Measurements from ENCODE around the gene TBX18. TPM values are rescaled to one million over a fixed set of nuclear protein-coding genes. Genes with fewer than 3 reads are reported as not detected.

TBX18 gene
- total RNA-seq, 2 donors from 2014 or later: not detected

DNA sequence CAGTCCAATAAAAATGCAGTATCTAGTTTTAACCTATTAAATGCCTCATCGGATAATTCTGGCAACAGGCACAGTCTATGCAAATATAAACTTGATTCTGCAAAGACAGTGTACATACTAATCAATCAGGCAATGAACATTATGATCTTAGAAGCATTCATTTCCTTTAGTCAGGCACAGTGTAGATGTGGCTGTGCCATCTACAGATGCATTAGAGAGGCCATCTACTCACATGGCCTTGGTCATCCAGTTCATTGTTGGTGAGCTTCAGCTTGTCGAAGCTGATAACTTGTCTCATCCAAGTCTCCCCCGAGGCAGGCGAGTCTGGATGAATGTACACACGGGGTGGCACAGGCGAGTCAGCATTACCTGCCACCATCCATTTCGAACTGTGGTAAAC is 7.9 kb downstream of the TBX18 start:
- H3K4me1 Mint-ChIP-seq (ENCODE audit: low read depth): no peaks in the 10 kb centered on the region
- no peak for DNase-seq
- no peak for ATAC-seq (replicated peaks in 1 of 2)
- no peaks in the 10 kb centered on the region for H3K9me3 Mint-ChIP-seq
- H3K36me3 Mint-ChIP-seq (ENCODE audit: insufficient read depth in 2 of 2): no peaks in the 10 kb centered on the region
- peaks cover 19% of the 10 kb centered on the region for H3K27me3 Mint-ChIP-seq (ENCODE audit: low read depth)
- no peak overlapping the region for H3K4me3 Mint-ChIP-seq
- no peak overlapping the region for H3K27ac Mint-ChIP-seq

- ATAC-seq (replicated peaks in 1 of 2) (no peak), DNase-seq (no peak)
- Mint-ChIP-seq H3K36me3 (ENCODE audit: insufficient read depth in 2 of 2) (no peaks in the 10 kb centered on the region), H3K4me1 (ENCODE audit: low read depth) (no peaks in the 10 kb centered on the region), H3K27me3 (ENCODE audit: low read depth) (peaks cover 6% of the 10 kb centered on the region), H3K9me3 (no peaks in the 10 kb centered on the region), H3K4me3 (no peak overlapping the region), H3K27ac (no peak overlapping the region)
Measured at GRCh38 chr6:84753173-84753572, 11.2 kb downstream of the TBX18 start.

- DNase-seq: no peak
- H3K9me3 Mint-ChIP-seq: no peaks in the 10 kb centered on the region
Measured at GRCh38 chr6:84752118-84752850, 12.1 kb downstream of the TBX18 start.

DNA sequence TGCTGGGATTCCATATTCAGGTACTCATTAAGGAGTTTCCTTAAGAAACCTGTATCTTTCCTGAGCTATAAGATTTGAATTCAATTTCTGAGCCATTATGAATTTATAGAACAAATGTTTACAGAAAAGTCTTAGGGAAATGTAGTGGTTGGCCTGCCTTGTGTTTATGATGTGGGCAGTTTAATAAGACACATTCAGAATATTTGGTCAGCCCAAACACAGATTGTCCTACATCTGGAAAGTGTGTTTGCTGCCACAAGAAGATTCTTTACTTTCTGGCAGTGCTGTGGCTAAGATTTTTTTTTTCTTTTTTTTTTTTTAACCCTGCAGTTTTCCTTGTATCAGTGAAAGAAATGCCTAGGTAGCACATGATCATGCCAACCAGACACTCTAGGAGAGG is 15.2 kb downstream of the TBX18 start:
- H3K27me3 Mint-ChIP-seq (ENCODE audit: low read depth): peaks cover 4% of the 10 kb centered on the region
- no peak for DNase-seq
- no peak overlapping the region for H3K27ac Mint-ChIP-seq
- H3K36me3 Mint-ChIP-seq (ENCODE audit: insufficient read depth in 2 of 2): no peaks in the 10 kb centered on the region
- H3K4me1 Mint-ChIP-seq (ENCODE audit: low read depth): no peaks in the 10 kb centered on the region
- H3K4me3 Mint-ChIP-seq: no peak overlapping the region
- H3K9me3 Mint-ChIP-seq: no peaks in the 10 kb centered on the region
- no peak for ATAC-seq (replicated peaks in 1 of 2)

More at GRCh38 chr6:84752118-84752850, 12.1 kb downstream of the TBX18 start:
- no peaks in the 10 kb centered on the region for H3K4me1 Mint-ChIP-seq (ENCODE audit: low read depth)
- H3K36me3 Mint-ChIP-seq (ENCODE audit: insufficient read depth in 2 of 2): no peaks in the 10 kb centered on the region
- no peak for ATAC-seq (replicated peaks in 1 of 2)
- H3K27ac Mint-ChIP-seq: no peak overlapping the region
- H3K27me3 Mint-ChIP-seq (ENCODE audit: low read depth): peaks cover 10% of the 10 kb centered on the region
- H3K4me3 Mint-ChIP-seq: no peak overlapping the region

DNA sequence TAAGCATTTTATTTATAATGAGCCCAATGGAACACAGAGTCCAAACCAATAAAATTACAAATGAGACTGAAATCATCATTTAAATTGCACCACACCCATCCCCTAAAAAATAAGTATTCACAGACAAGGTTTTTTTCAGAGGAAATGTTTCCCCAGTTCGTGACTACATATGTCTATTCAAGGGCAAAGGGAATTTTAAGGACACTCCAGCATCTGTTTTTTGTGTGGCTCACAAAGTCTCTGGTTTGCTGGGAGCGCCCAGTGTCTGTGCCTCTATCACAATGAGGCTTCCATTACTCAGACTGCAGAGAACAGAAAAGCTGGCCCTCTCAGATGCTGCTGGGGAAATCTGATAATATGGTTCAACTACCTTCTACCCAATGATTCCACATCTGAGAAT is 16.0 kb downstream of the TBX18 start:
- H3K36me3 Mint-ChIP-seq (ENCODE audit: insufficient read depth in 2 of 2): no peaks in the 10 kb centered on the region
- no peaks in the 10 kb centered on the region for H3K9me3 Mint-ChIP-seq
- H3K27me3 Mint-ChIP-seq (ENCODE audit: low read depth): peaks cover 4% of the 10 kb centered on the region
- no peak overlapping the region for H3K27ac Mint-ChIP-seq
- H3K4me3 Mint-ChIP-seq: no peak overlapping the region
- ATAC-seq (replicated peaks in 1 of 2) (no peak), DNase-seq (no peak)
- H3K4me1 Mint-ChIP-seq (ENCODE audit: low read depth): no peaks in the 10 kb centered on the region

DNA sequence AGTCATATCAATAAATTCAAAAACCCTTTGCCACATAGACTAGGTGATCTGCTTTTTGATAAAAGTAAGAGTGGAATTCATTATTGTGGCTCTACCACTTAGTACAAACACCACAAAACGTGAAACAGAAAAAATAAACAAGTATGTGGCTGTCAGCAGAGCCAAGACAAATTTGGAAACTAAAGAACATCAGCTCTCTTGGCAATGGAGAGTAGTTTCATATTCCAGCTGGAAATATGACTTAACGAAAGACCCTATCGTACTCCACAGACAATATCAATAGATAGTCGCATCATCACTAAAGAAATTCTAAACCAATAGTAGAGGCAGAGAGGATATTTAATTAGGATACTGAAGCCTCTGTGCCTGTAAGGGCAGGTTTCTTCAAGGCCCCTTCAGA is 20.8 kb downstream of the TBX18 start:
- peaks cover 4% of the 10 kb centered on the region for H3K27me3 Mint-ChIP-seq (ENCODE audit: low read depth)
- no peaks in the 10 kb centered on the region for H3K4me1 Mint-ChIP-seq (ENCODE audit: low read depth)
- H3K27ac Mint-ChIP-seq: no peak overlapping the region
- no peak for ATAC-seq (replicated peaks in 1 of 2)
- H3K36me3 Mint-ChIP-seq (ENCODE audit: insufficient read depth in 2 of 2): no peaks in the 10 kb centered on the region
- no peak for DNase-seq
- H3K4me3 Mint-ChIP-seq: no peak overlapping the region
- no peaks in the 10 kb centered on the region for H3K9me3 Mint-ChIP-seq

DNA sequence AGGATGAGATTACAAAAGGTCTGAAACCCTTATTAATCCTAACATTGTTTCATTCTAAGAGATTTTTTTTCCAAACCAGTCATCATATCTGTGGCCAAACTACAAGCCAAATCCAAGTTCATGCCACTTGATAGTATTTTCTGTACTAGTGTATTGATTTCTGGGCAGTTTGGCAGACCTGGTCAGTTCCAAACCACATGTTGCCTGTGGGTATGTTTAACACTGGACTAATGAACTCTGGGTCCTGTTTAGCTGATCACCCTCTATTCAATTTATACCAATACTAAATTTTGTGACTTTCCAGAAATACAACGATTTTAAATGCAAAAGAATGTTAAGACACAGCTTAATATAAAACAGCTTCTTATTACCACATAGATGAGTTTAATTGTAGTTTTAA is 24.0 kb downstream of the TBX18 start:
- Mint-ChIP-seq H3K4me3 (no peak overlapping the region), H3K9me3 (no peaks in the 10 kb centered on the region), H3K36me3 (ENCODE audit: insufficient read depth in 2 of 2) (no peaks in the 10 kb centered on the region), H3K4me1 (ENCODE audit: low read depth) (no peaks in the 10 kb centered on the region), H3K27me3 (ENCODE audit: low read depth) (no peaks in the 10 kb centered on the region), H3K27ac (no peak overlapping the region)
- no peak for ATAC-seq (replicated peaks in 1 of 2)
- DNase-seq: no peak

- Mint-ChIP-seq H3K27me3 (ENCODE audit: low read depth) (no peaks in the 10 kb centered on the region), H3K4me3 (no peak overlapping the region)
Measured at GRCh38 chr6:84739866-84740208, 24.6 kb downstream of the TBX18 start.

DNA sequence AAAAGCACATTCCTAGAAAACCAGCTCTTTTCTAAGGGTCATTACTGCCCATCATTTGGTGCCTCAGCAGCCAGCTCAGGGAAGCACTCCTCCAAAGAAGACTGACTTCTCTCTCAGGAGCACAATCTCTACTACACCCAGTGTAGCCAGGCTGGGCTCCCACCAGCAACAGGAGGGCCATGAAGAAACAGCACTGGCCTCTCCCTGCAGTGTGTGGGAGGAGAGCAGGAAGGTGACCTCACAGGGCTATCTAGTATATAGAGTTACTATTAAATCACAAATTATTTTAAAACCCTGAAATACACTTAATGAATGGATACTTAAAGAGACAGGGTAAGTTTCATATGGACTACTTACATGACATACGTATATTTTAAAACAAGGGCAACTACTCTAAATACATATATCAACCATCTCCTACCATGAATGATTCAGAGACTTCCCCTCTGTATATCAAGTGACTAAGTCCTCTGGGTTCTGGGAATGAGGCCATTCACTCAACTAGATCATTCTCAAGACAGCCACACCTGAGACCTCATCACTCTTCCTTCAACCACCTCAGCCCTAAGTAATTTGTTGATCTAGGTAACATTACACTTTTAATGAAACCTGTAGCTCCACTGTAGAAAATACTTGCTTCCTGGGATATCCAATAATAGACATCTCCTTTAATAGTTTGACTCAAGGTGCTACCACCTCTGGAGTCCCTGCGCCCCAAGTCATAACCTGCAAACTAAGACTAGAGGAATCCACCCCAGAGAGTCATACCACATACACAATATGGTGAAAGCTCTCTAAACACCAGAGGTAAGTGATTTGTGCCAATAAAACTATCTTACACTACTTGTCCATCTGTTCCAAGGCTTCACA is 25.2 kb downstream of the TBX18 start:
- no peaks in the 10 kb centered on the region for H3K36me3 Mint-ChIP-seq (ENCODE audit: insufficient read depth in 2 of 2)

More at GRCh38 chr6:84739866-84740208, 24.6 kb downstream of the TBX18 start:
- H3K4me1 Mint-ChIP-seq (ENCODE audit: low read depth): no peaks in the 10 kb centered on the region
- H3K27ac Mint-ChIP-seq: no peak overlapping the region
- no peaks in the 10 kb centered on the region for H3K36me3 Mint-ChIP-seq (ENCODE audit: insufficient read depth in 2 of 2)
- no peaks in the 10 kb centered on the region for H3K9me3 Mint-ChIP-seq
- no peak for ATAC-seq (replicated peaks in 1 of 2)
- DNase-seq: no peak

DNA sequence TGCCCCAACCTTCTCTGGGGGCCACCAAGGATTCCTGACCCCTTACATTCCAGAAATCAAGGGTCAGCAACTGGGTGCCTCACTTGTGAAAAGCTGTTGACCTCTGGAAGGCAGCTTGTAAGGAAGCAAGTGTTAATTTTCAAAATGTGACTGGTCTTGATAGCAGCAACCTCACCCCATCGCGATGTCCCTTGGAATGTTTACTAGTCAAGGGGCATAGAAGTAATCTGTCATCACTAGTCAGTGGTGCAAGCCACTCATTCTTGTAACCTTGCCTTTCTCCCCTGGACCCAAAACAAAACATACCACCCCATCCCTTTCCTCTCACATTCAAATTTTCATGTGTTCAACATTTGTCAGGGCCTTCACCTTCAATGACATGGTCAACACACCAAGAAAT is 30.5 kb downstream of the TBX18 start:
- H3K9me3 Mint-ChIP-seq: no peaks in the 10 kb centered on the region
- H3K4me3 Mint-ChIP-seq: no peak overlapping the region
- H3K27me3 Mint-ChIP-seq (ENCODE audit: low read depth): no peaks in the 10 kb centered on the region
- no peak for DNase-seq
- no peak for ATAC-seq (replicated peaks in 1 of 2)
- H3K36me3 Mint-ChIP-seq (ENCODE audit: insufficient read depth in 2 of 2): no peaks in the 10 kb centered on the region
- no peaks in the 10 kb centered on the region for H3K4me1 Mint-ChIP-seq (ENCODE audit: low read depth)
- H3K27ac Mint-ChIP-seq: no peak overlapping the region

More for the DNA sequence above, 25.2 kb downstream of the TBX18 start:
- ATAC-seq (replicated peaks in 1 of 2): no peak
- no peak overlapping the region for H3K27ac Mint-ChIP-seq
- H3K4me1 Mint-ChIP-seq (ENCODE audit: low read depth): no peaks in the 10 kb centered on the region
- H3K27me3 Mint-ChIP-seq (ENCODE audit: low read depth): no peaks in the 10 kb centered on the region
- DNase-seq: no peak
- no peak overlapping the region for H3K4me3 Mint-ChIP-seq
- no peaks in the 10 kb centered on the region for H3K9me3 Mint-ChIP-seq

DNA sequence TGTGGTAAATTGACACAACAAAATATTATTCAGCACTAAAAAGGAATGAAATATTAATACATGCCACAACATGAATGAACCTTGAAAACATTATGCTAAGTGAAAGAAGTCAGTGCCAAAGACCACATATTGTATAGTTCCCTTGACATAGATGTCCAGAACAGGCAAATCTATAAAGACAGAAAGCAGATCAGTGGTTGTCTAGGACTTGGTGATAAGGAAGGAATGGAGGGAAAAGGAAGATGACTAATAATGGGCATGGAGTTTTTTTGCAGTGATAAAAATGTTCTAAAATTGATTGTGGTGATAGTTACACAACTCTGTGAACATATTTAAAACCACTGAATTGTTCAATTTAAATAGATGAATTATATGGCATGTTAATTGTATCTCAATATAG is 32.5 kb downstream of the TBX18 start:
- H3K27me3 Mint-ChIP-seq (ENCODE audit: low read depth): no peaks in the 10 kb centered on the region
- no peak overlapping the region for H3K4me3 Mint-ChIP-seq
- H3K36me3 Mint-ChIP-seq (ENCODE audit: insufficient read depth in 2 of 2): no peaks in the 10 kb centered on the region
- ATAC-seq (replicated peaks in 1 of 2) (no peak), DNase-seq (no peak)
- no peak overlapping the region for H3K27ac Mint-ChIP-seq
- H3K4me1 Mint-ChIP-seq (ENCODE audit: low read depth): no peaks in the 10 kb centered on the region
- no peaks in the 10 kb centered on the region for H3K9me3 Mint-ChIP-seq

DNA sequence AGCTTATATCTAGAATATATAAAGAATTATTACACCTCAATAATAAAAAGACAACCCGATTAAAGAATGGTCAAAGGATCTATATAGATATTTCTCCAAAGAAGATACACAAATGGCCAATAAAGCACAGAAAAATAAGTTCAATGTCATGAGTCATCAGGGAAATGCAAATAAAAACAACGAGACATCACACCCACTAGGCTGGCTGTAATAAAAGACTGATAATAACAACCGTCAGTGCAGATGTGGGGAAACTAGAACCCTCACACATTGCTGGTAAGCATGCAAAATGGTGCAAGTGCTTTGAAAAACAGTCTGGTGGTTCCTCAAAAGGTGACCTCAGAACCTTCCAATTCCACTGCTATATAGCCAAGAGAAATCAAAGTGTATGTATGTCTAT is 33.0 kb downstream of the TBX18 start:
- H3K36me3 Mint-ChIP-seq (ENCODE audit: insufficient read depth in 2 of 2): no peaks in the 10 kb centered on the region
- DNase-seq: no peak
- H3K27ac Mint-ChIP-seq: no peak overlapping the region
- no peaks in the 10 kb centered on the region for H3K4me1 Mint-ChIP-seq (ENCODE audit: low read depth)
- no peak overlapping the region for H3K4me3 Mint-ChIP-seq
- H3K27me3 Mint-ChIP-seq (ENCODE audit: low read depth): no peaks in the 10 kb centered on the region
- peaks cover 0 to 4% of the 10 kb centered on the region in 2 donors for H3K9me3 Mint-ChIP-seq
- ATAC-seq (replicated peaks in 1 of 2): no peak

DNA sequence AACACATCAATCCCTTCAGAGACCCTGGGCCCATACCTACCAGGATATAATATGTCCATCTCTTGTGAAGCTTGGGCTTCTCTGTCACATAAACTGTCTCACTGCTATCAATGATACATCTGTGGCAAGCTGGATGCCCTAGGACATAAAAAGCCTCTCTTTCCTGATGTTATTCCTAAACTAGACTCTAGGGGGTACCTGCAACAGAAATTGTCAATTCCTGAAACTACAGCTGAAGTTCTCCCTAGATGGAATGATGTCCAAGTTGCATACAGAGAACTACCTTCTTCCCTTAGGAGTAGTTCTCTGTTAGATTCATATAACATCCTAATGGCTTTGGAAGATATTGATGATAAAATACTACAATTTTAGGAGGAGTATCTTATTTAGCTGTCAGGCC is 35.8 kb downstream of the TBX18 start:
- no peaks in the 10 kb centered on the region for H3K36me3 Mint-ChIP-seq (ENCODE audit: insufficient read depth in 2 of 2)
- no peaks in the 10 kb centered on the region for H3K27me3 Mint-ChIP-seq (ENCODE audit: low read depth)
- no peak overlapping the region for H3K27ac Mint-ChIP-seq
- H3K9me3 Mint-ChIP-seq: peaks cover 0 to 4% of the 10 kb centered on the region in 2 donors
- H3K4me1 Mint-ChIP-seq (ENCODE audit: low read depth): no peaks in the 10 kb centered on the region
- H3K4me3 Mint-ChIP-seq: no peak overlapping the region
- no peak for ATAC-seq (replicated peaks in 1 of 2)
- DNase-seq: no peak

Measured in activated T-cell treated with anti-CD3 and anti-CD28 coated beads, Interleukin-2, amount 50 U/mL, for 72 hours (primary cell).